Naive thymus-derived CD4-positive, alpha-beta T cell (primary cell): Measurements from ENCODE around the gene ULK2. TPM values are rescaled to one million over a fixed set of nuclear protein-coding genes. Genes with fewer than 3 reads are reported as not detected.
"Not testable (repeated sequence)": the region's sequence is repeated elsewhere in the genome, so short reads cannot be mapped to it uniquely, and the experiment has no call there.

Source experiments
- ATAC-seq: fragments of 150-1000 bp; cut with Tn5 transposase; 2 replicates; pipeline ENCODE4 v1.10.0; 2021; ENCODE audit warnings: mild to moderate bottlenecking, moderate library complexity
- CTCF ChIA-PET: fragments of 350-600 bp; sonication (Branson Sonifier 250); formaldehyde crosslinking; loops from one replicate; lab custom pipeline; 2021; ENCODE audit warnings: antibody characterized with exemption; lab: Charles Lee
- POLR2A ChIA-PET: fragments of 350-600 bp; sonication (Branson Sonifier 250); formaldehyde crosslinking; loops from one replicate; lab custom pipeline; 2021; ENCODE audit warnings: antibody characterized with exemption, inconsistent platforms; lab: Charles Lee
- DNase-seq, 9 donors: peaks; one replicate each; pipeline versions ENCODE4 v3.0.0 to v3.0.0-alpha.2; 2020 to 2022; ENCODE audit warnings: mixed read lengths in 1 of 9
- H3K27ac ChIP-seq: one replicate; pipeline ENCODE4 v1.7.0; 2013; ENCODE audit warnings: mild to moderate bottlenecking, low read depth, low read length, moderate library complexity
- H3K27me3 ChIP-seq, 2 donors: one replicate each; pipeline ENCODE4 v1.7.0; 2013; ENCODE audit warnings: low read length in 2 of 2, mild to moderate bottlenecking in 2 of 2, moderate library complexity in 2 of 2; ENCODE audit not compliant: control insufficient read depth in 2 of 2, insufficient read depth in 2 of 2
- H3K36me3 ChIP-seq, 3 experiments: 1 replicate in 2 of 3; 2 replicates in 1 of 3; pipeline ENCODE4 v1.7.0; 2013; ENCODE audit warnings: low read length in 3 of 3, mild to moderate bottlenecking in 3 of 3, moderate library complexity in 1 of 3; ENCODE audit not compliant: insufficient read depth in 3 of 3, control insufficient read depth in 2 of 3
- H3K4me1 ChIP-seq, 2 donors: one replicate each; pipeline ENCODE4 v1.7.0; 2013; ENCODE audit warnings: low read length in 2 of 2, mild to moderate bottlenecking in 2 of 2, moderate library complexity in 1 of 2; ENCODE audit not compliant: control insufficient read depth in 2 of 2, insufficient read depth in 2 of 2
- H3K4me3 ChIP-seq: 2 replicates; pipeline ENCODE4 v1.7.0; 2013; ENCODE audit warnings: mild to moderate bottlenecking, low read length
- H3K9me3 ChIP-seq, 3 experiments: 1 replicate in 2 of 3; 2 replicates in 1 of 3; pipeline ENCODE4 v1.7.0; 2013; ENCODE audit warnings: low read length in 3 of 3; ENCODE audit not compliant: control insufficient read depth in 2 of 3
- H3K27ac Mint-ChIP-seq, 9 donors: one replicate each; pipeline ENCODE4 v1.8.0; 2020 to 2022; ENCODE audit warnings: mixed read lengths in 9 of 9, mild to moderate bottlenecking in 8 of 9, moderate library complexity in 5 of 9, inconsistent platforms in 2 of 9
- H3K27me3 Mint-ChIP-seq, 5 donors: one replicate each; pipeline ENCODE4 v1.8.0; 2021 to 2022; ENCODE audit warnings: mixed read lengths in 5 of 5, mild to moderate bottlenecking in 1 of 5
- H3K36me3 Mint-ChIP-seq, 5 donors: one replicate each; pipeline ENCODE4 v1.8.0; 2020 to 2022; ENCODE audit warnings: mixed read lengths in 5 of 5, mild to moderate bottlenecking in 3 of 5, inconsistent platforms in 1 of 5
- H3K4me1 Mint-ChIP-seq, 7 donors: one replicate each; pipeline ENCODE4 v1.8.0; 2020 to 2022; ENCODE audit warnings: mixed read lengths in 7 of 7, mild to moderate bottlenecking in 3 of 7, inconsistent platforms in 1 of 7
- H3K4me3 Mint-ChIP-seq, 10 donors: one replicate each; pipeline ENCODE4 v1.8.0; 2020 to 2022; ENCODE audit warnings: mild to moderate bottlenecking in 10 of 10, mixed read lengths in 10 of 10, moderate library complexity in 6 of 10, inconsistent platforms in 2 of 10
- H3K9me3 Mint-ChIP-seq, 11 donors: one replicate each; pipeline ENCODE4 v1.8.0; 2020 to 2022; ENCODE audit warnings: mixed read lengths in 11 of 11, mild to moderate bottlenecking in 4 of 11, inconsistent platforms in 1 of 11, moderate library complexity in 1 of 11
- intact Hi-C, 2 donors: fragments of 100-400 bp; cut with micrococcal nuclease; formaldehyde crosslinking; loops; one replicate each; pipeline ENCODE4 v1.15.1; 2023
- polyA plus RNA-seq, 2 donors: library from polyadenylated mRNA; unstranded; fragments of 300-500 nt; fragmentation: Illumina TruSeq; gene quantifications; one replicate each; pipeline ENCODE4 v1.2.3, GENCODE V29; 2021
- total RNA-seq, 6 experiments: library from RNA in 5 of 6; stranded (reverse) in 5 of 6; gene quantifications; 1 replicate in 5 of 6; 2 replicates in 1 of 6; pipeline ENCODE4 v1.2.3 and lab custom pipeline; 2021 to 2026

Gene ULK2
- total and polyA plus RNA-seq, 7 experiments from 2014 or later, result 7.3 to 21.2 (median 14.3) TPM

GRCh38 chr17:19769946-19770652 is 97.6 kb downstream of the ULK2 start:
- peaks cover 32 to 87% (median 74%) of the 10 kb centered on the region in 7 donors for H3K4me1 Mint-ChIP-seq
- H3K9me3 ChIP-seq, result no peaks in the 10 kb centered on the region
- peak overlapping the region; percentile 70 for H3K27ac ChIP-seq
- H3K4me1 ChIP-seq, result peaks cover 14 to 73% of the 10 kb centered on the region in 2 donors
- ChIA-PET CTCF (interaction anchor here (4.0 kb wide), 1 partner anchor 8 kb away, joined by 37 read pairs; no protein-coding TSS in a partner anchor), POLR2A (interaction anchor here (0.6 to 3.5 kb wide), 4 partner anchors 122 to 305 kb away, joined by 3 to 17 read pairs (median 4); partner anchors contain the start of gene ALDH3A2)
- peak overlapping the region in 8 of 10 donors; percentile 9 to 86 (median 22) for H3K4me3 Mint-ChIP-seq
- peak overlapping the region in 8 of 9 donors; percentile 92 to 99 (median 97) for H3K27ac Mint-ChIP-seq
- no peaks in the 10 kb centered on the region for H3K27me3 ChIP-seq
- no peaks in the 10 kb centered on the region for H3K36me3 ChIP-seq
- H3K9me3 Mint-ChIP-seq, result no peaks in the 10 kb centered on the region
- ATAC-seq, result no peak
- H3K27me3 Mint-ChIP-seq, result no peaks in the 10 kb centered on the region
- intact Hi-C loops, result loop anchor here (5.0 to 10.0 kb wide), 4 partner anchors 125 to 393 kb away; partner anchors contain the start of genes ALDH3A2 (in 1 of the 2) and MAPK7 (in 1 of the 2)
- H3K36me3 Mint-ChIP-seq, result peaks cover 0 to 7% (median 2%) of the 10 kb centered on the region in 5 donors
- DNase-seq, result no peak
- no peak overlapping the region for H3K4me3 ChIP-seq

GRCh38 chr17:19768046-19768782 is 99.5 kb downstream of the ULK2 start:
- ChIA-PET CTCF (interaction anchor here (0.6 to 7.5 kb wide), 6 partner anchors 38 to 1941 kb away, joined by 3 to 67 read pairs (median 3); partner anchors contain the start of gene B9D1), POLR2A (interaction anchor here (0.7 to 2.1 kb wide), 2 partner anchors 255 to 258 kb away, joined by 3 to 8 read pairs; no protein-coding TSS in a partner anchor)
- H3K27ac Mint-ChIP-seq, result peak overlapping the region; percentile 35 to 99 (median 88)
- H3K4me1 Mint-ChIP-seq, result peaks cover 30 to 72% (median 60%) of the 10 kb centered on the region in 7 donors
- Histone ChIP-seq H3K27me3 (no peaks in the 10 kb centered on the region), H3K4me3 (no peak overlapping the region), H3K27ac (peak overlapping the region; percentile 44), H3K9me3 (no peaks in the 10 kb centered on the region), H3K4me1 (peaks cover 14 to 57% of the 10 kb centered on the region in 2 donors), H3K36me3 (no peaks in the 10 kb centered on the region)
- peak overlapping the region in 8 of 10 donors; percentile 17 to 69 (median 39) for H3K4me3 Mint-ChIP-seq
- H3K9me3 Mint-ChIP-seq, result no peaks in the 10 kb centered on the region
- ATAC-seq (no peak), DNase-seq (peak in 3 of 9 donors; percentile 23 to 44 (median 38))
- intact Hi-C loops, result loop anchor here (5.0 to 10.0 kb wide), 3 partner anchors 123 to 321 kb away; partner anchors contain the start of gene ALDH3A2 (in 1 of the 2)
- H3K36me3 Mint-ChIP-seq, result peaks cover 0 to 7% (median 2%) of the 10 kb centered on the region in 5 donors
- no peaks in the 10 kb centered on the region for H3K27me3 Mint-ChIP-seq

DNA sequence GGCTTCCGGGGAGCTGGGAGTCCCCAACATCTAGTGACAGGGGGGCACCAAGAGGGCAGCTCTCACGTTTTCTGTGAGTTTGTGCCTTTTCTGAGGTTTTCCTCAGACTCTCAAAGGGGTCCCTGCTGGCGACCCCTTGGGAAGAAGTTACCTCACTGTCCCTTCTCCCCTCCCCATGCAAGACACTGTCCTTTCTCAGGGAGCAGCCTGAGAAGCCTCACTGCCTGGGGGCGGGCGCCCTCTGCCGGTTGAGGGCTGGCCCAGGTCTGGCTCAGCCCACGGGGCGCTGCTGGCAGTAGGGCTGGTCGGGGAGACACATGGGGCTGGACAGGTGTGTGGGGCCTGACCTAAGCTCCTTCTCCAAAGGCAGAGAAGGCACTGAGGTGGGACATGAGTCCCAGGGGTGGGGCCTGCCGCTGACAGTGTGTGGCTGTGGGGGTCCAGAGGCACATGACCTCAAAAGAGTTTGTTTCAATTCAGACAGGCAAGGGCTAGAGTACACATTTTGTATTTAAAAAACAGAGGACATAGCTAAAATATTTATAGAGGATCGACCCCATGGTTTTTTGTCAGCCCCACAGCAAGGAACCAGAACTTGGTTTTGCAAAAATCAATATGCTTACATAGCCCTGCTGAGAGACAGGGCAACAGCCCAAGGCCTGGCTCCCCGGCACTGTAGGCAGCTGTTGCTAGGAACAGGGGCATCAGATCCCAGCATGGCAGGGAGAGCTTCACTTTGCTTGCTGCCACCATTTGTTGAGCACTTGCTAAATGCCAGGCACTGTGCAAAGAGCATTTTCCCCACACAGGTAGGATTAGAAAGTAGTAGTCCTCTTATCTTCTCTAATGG is 101.1 kb downstream of the ULK2 start:
- intact Hi-C loops, result loop anchor here (1.0 to 10.0 kb wide), 11 partner anchors 22 to 404 kb away; partner anchors contain the start of genes ALDH3A2 (in 2 of the 2) and B9D1 (in 1 of the 2)
- ATAC-seq, result peak; percentile 93
- no peaks in the 10 kb centered on the region for H3K36me3 ChIP-seq
- H3K4me3 Mint-ChIP-seq, result peak overlapping the region in 8 of 10 donors; percentile 25 to 73 (median 59)
- H3K4me1 ChIP-seq, result peaks cover 5 to 43% of the 10 kb centered on the region in 2 donors
- peaks cover 0 to 7% (median 2%) of the 10 kb centered on the region in 5 donors for H3K36me3 Mint-ChIP-seq
- no peaks in the 10 kb centered on the region for H3K9me3 Mint-ChIP-seq
- H3K9me3 ChIP-seq, result no peaks in the 10 kb centered on the region
- H3K4me1 Mint-ChIP-seq, result peaks cover 22 to 63% (median 46%) of the 10 kb centered on the region in 7 donors
- POLR2A ChIA-PET, result interaction anchor here (0.7 to 2.1 kb wide), 3 partner anchors 253 to 377 kb away, joined by 3 to 8 read pairs (median 3); no protein-coding TSS in a partner anchor
- peak overlapping the region; percentile 50 to 99 (median 87) for H3K27ac Mint-ChIP-seq
- peak; percentile 54 to 88 (median 77) for DNase-seq
- no peaks in the 10 kb centered on the region for H3K27me3 ChIP-seq
- peak overlapping the region; percentile 33 for H3K27ac ChIP-seq
- no peak overlapping the region for H3K4me3 ChIP-seq
- CTCF ChIA-PET, result interaction anchor here (0.6 to 7.5 kb wide), 22 partner anchors 10 to 404 kb away, joined by 3 to 67 read pairs (median 5); partner anchors contain the start of genes ALDH3A2 and B9D1
- H3K27me3 Mint-ChIP-seq, result peaks cover 0 to 3% (median 0%) of the 10 kb centered on the region in 5 donors

- peaks cover 0 to 37% of the 10 kb centered on the region in 2 donors for H3K4me1 ChIP-seq
- intact Hi-C loops, result loop anchor here (1.0 to 10.0 kb wide), 11 partner anchors 21 to 404 kb away; partner anchors contain the start of genes ALDH3A2 (in 2 of the 2) and B9D1 (in 1 of the 2)
- H3K36me3 ChIP-seq, result no peaks in the 10 kb centered on the region
- H3K9me3 Mint-ChIP-seq, result no peaks in the 10 kb centered on the region
- H3K27ac ChIP-seq, result no peak overlapping the region
- H3K4me1 Mint-ChIP-seq, result peaks cover 16 to 57% (median 39%) of the 10 kb centered on the region in 7 donors
- ChIA-PET CTCF (interaction anchor here (0.6 to 7.5 kb wide), 17 partner anchors 10 to 403 kb away, joined by 3 to 67 read pairs (median 5); partner anchors contain the start of genes ALDH3A2 and B9D1), POLR2A (interaction anchor here (0.7 to 0.8 kb wide), 2 partner anchors 257 to 377 kb away, joined by 3 read pairs; no protein-coding TSS in a partner anchor)
- no peak for DNase-seq
- no peaks in the 10 kb centered on the region for H3K9me3 ChIP-seq
- no peak for ATAC-seq
- peaks cover 0 to 3% (median 0%) of the 10 kb centered on the region in 5 donors for H3K27me3 Mint-ChIP-seq
- peaks cover 0 to 7% (median 2%) of the 10 kb centered on the region in 5 donors for H3K36me3 Mint-ChIP-seq
- H3K27ac Mint-ChIP-seq, result peak overlapping the region in 1 of 9 donors; percentile 99
- no peak overlapping the region for H3K4me3 Mint-ChIP-seq
- no peak overlapping the region for H3K4me3 ChIP-seq
- H3K27me3 ChIP-seq, result no peaks in the 10 kb centered on the region
Observed at GRCh38 chr17:19766016-19766415, 101.7 kb downstream of the ULK2 start.

- peaks cover 8 to 37% (median 23%) of the 10 kb centered on the region in 7 donors for H3K4me1 Mint-ChIP-seq
- H3K4me1 ChIP-seq, result peaks cover 0 to 21% of the 10 kb centered on the region in 2 donors
- not testable (repeated sequence) for H3K27me3 Mint-ChIP-seq, H3K36me3 Mint-ChIP-seq, H3K9me3 Mint-ChIP-seq, H3K9me3 ChIP-seq, DNase-seq, H3K36me3 ChIP-seq, ATAC-seq, H3K27ac ChIP-seq, H3K27me3 ChIP-seq, H3K4me3 Mint-ChIP-seq, H3K4me3 ChIP-seq
- POLR2A ChIA-PET, result interaction anchor here (0.6 kb wide), 1 partner anchor 42 kb away, joined by 3 read pairs; no protein-coding TSS in a partner anchor
- H3K27ac Mint-ChIP-seq, result peak overlapping the region in 1 of 9 donors; percentile 54
- intact Hi-C loops, result loop anchor here in 1 of 2 donors (10.0 kb wide), 1 partner anchor 119 kb away; the partner anchor contains the start of gene ALDH3A2
- CTCF ChIA-PET, result interaction anchor here (0.9 to 7.5 kb wide), 11 partner anchors 8 to 402 kb away, joined by 3 to 67 read pairs (median 5); partner anchors contain the start of genes ALDH3A2 and B9D1
Observed at GRCh38 chr17:19763991-19764390, 103.7 kb downstream of the ULK2 start.
